H1 (cell line): ENCODE results near the gene TRMT61B. TPM values are rescaled to one million over a fixed set of nuclear protein-coding genes. Genes with fewer than 3 reads are reported as not detected.

Experiments
- CTCF ChIA-PET: fragments of 300-600 bp; sonication (Branson Sonifier 250); formaldehyde crosslinking; loops from one replicate; lab custom pipeline; 2021; ENCODE audit not compliant: partially characterized antibody; lab: Charles Lee
- POLR2A ChIA-PET: fragments of 300-600 bp; sonication (Branson Sonifier 250); formaldehyde crosslinking; loops from one replicate; lab custom pipeline; 2021; ENCODE audit warnings: inconsistent platforms; ENCODE audit not compliant: partially characterized antibody; lab: Charles Lee
- DNase-seq, 2 experiments: peaks; one replicate each; pipeline versions ENCODE4 v3.0.0 to v3.0.0-alpha.2; 2010 to 2022; ENCODE audit warnings: low spot score in 2 of 2, low read depth in 1 of 2, mixed read lengths in 1 of 2
- FAIRE-seq: peaks from 2 replicates; lab custom pipeline; 2011; peaks lifted over from hg19 to GRCh38; lab: Jason Lieb, UNC
- H2AFZ ChIP-seq: 2 replicates; pipeline ENCODE4 v1.8.1; 2012; ENCODE audit warnings: low read length, inconsistent platforms
- H2AK5ac ChIP-seq: 2 replicates; pipeline ENCODE4 v1.6.1; 2013; ENCODE audit warnings: low read depth, low read length
- H2BK120ac ChIP-seq: replicated peaks from 2 replicates; pipeline ENCODE3; 2013; ENCODE audit warnings: low read depth, low read length, inconsistent platforms
- H2BK12ac ChIP-seq: 2 replicates; pipeline ENCODE4 v1.6.1; 2013; ENCODE audit warnings: low read depth, low read length
- H2BK15ac ChIP-seq: 2 replicates; pipeline ENCODE4 v1.6.1; 2013; ENCODE audit warnings: low read length
- H2BK20ac ChIP-seq: 2 replicates; pipeline ENCODE4 v1.6.1; 2013; ENCODE audit warnings: low read length
- H2BK5ac ChIP-seq: 2 replicates; pipeline ENCODE4 v1.6.1; 2013; ENCODE audit warnings: low read depth, low read length
- H3K14ac ChIP-seq: 2 replicates; pipeline ENCODE4 v1.6.1; 2013; ENCODE audit warnings: inconsistent platforms; ENCODE audit not compliant: insufficient read length
- H3K18ac ChIP-seq: 2 replicates; pipeline ENCODE4 v1.6.1; 2013; ENCODE audit warnings: low read length; ENCODE audit errors: extremely low read depth
- H3K23ac ChIP-seq: 2 replicates; pipeline ENCODE4 v1.6.1; 2013; ENCODE audit warnings: inconsistent platforms; ENCODE audit not compliant: insufficient read length
- H3K23me2 ChIP-seq: 2 replicates; pipeline ENCODE4 v1.6.1; 2013; ENCODE audit warnings: low read depth, low read length
- H3K27ac ChIP-seq: 2 replicates; pipeline ENCODE4 v1.6.1; 2011; ENCODE audit warnings: low read depth, low read length, inconsistent platforms
- H3K27me3 ChIP-seq, 4 experiments: replicated peaks in 1 of 4; 1 replicate in 1 of 4; 2 replicates in 3 of 4; pipeline versions ENCODE4 v1.6.1 to v1.8.1; 2011 to 2013; ENCODE audit warnings: low read length in 3 of 4, mild to moderate bottlenecking in 3 of 4, inconsistent platforms in 2 of 4, mixed read lengths in 2 of 4, moderate library complexity in 1 of 4; ENCODE audit not compliant: control insufficient read depth in 3 of 4, insufficient read depth in 3 of 4; ENCODE audit errors: extremely low read depth in 1 of 4
- H3K36me3 ChIP-seq, 4 experiments: 2 replicates each; pipeline versions ENCODE4 v1.6.1 to v1.8.1; 2011 to 2013; ENCODE audit warnings: mild to moderate bottlenecking in 4 of 4, low read length in 3 of 4, moderate library complexity in 2 of 4, control low read depth in 1 of 4, inconsistent platforms in 1 of 4; ENCODE audit not compliant: insufficient read depth in 4 of 4, control insufficient read depth in 2 of 4
- H3K4ac ChIP-seq: replicated peaks from 2 replicates; pipeline ENCODE3; 2013; ENCODE audit warnings: low read length, low read depth, mixed read lengths, inconsistent platforms; ENCODE audit not compliant: insufficient read length
- H3K4me1 ChIP-seq, 4 experiments: replicated peaks in 1 of 4; 1 replicate in 1 of 4; 2 replicates in 3 of 4; pipeline versions ENCODE4 v1.6.1 to v1.8.1; 2011 to 2013; ENCODE audit warnings: low read length in 3 of 4, inconsistent platforms in 2 of 4, mixed read lengths in 1 of 4; ENCODE audit not compliant: insufficient read depth in 4 of 4, control insufficient read depth in 3 of 4
- H3K4me2 ChIP-seq, 2 experiments: 2 replicates each; pipeline versions ENCODE4 v1.6.1 to v1.8.1; 2011 to 2013; ENCODE audit warnings: low read depth in 2 of 2, low read length in 2 of 2, control low read depth in 1 of 2, inconsistent platforms in 1 of 2, mild to moderate bottlenecking in 1 of 2; ENCODE audit not compliant: insufficient read depth in 1 of 2
- H3K4me3 ChIP-seq, 4 experiments: fragments of 200-600, 300-600 bp in 1 of 4; sonication (generic), shearing (Covaris generic), sonication (Bioruptor Twin) in 1 of 4; 2 replicates each; pipeline versions ENCODE4 v1.5.1 to v1.8.1; 2011 to 2016; ENCODE audit warnings: low read length in 4 of 4, low read depth in 3 of 4, control low read depth in 2 of 4, inconsistent platforms in 2 of 4, mild to moderate bottlenecking in 2 of 4, mixed read lengths in 1 of 4, moderate library complexity in 1 of 4; ENCODE audit not compliant: insufficient read depth in 2 of 4; ENCODE audit errors: extremely low read depth in 1 of 4
- H3K56ac ChIP-seq: replicated peaks from 2 replicates; pipeline ENCODE3; 2013; ENCODE audit warnings: low read depth, mild to moderate bottlenecking, mixed read lengths, low read length, inconsistent platforms; ENCODE audit not compliant: insufficient read length
- H3K79me1 ChIP-seq: 2 replicates; pipeline ENCODE4 v1.6.1; 2013; ENCODE audit warnings: low read depth, low read length, control low read depth
- H3K79me2 ChIP-seq, 2 experiments: 2 replicates each; pipeline versions ENCODE4 v1.6.1 to v1.8.1; 2012 to 2013; ENCODE audit warnings: low read length in 2 of 2, mild to moderate bottlenecking in 2 of 2, inconsistent platforms in 1 of 2; ENCODE audit not compliant: insufficient read depth in 2 of 2, control insufficient read depth in 1 of 2
- H3K9ac ChIP-seq, 4 experiments: replicated peaks in 1 of 4; 1 replicate in 1 of 4; 2 replicates in 3 of 4; pipeline versions ENCODE4 v1.6.1 to v1.8.1; 2011 to 2013; ENCODE audit warnings: low read depth in 3 of 4, low read length in 3 of 4, control low read depth in 2 of 4, mild to moderate bottlenecking in 2 of 4, moderate library complexity in 2 of 4, inconsistent platforms in 1 of 4; ENCODE audit errors: extremely low read depth in 1 of 4
- H3K9me3 ChIP-seq, 2 experiments: 2 replicates each; pipeline versions ENCODE4 v1.6.1 to v1.8.1; 2012 to 2013; ENCODE audit warnings: mild to moderate bottlenecking in 2 of 2, moderate library complexity in 2 of 2, control low read depth in 1 of 2, inconsistent platforms in 1 of 2, low read depth in 1 of 2, low read length in 1 of 2, mixed read lengths in 1 of 2; ENCODE audit not compliant: insufficient read depth in 2 of 2
- H4K20me1 ChIP-seq, 2 experiments: replicated peaks in 1 of 2; 2 replicates each; pipeline versions ENCODE3 to v1.8.1; 2011 to 2013; ENCODE audit warnings: inconsistent platforms in 2 of 2, low read length in 2 of 2, mild to moderate bottlenecking in 1 of 2; ENCODE audit not compliant: insufficient read depth in 2 of 2, control insufficient read depth in 1 of 2
- H4K5ac ChIP-seq: 2 replicates; pipeline ENCODE4 v1.6.1; 2013; ENCODE audit warnings: low read length, low read depth, mixed read lengths, inconsistent platforms; ENCODE audit not compliant: insufficient read length
- H4K8ac ChIP-seq: 2 replicates; pipeline ENCODE4 v1.8.0; 2013; ENCODE audit warnings: mild to moderate bottlenecking, moderate library complexity, low read length, inconsistent platforms; ENCODE audit not compliant: insufficient read depth; ENCODE audit errors: extremely low read depth
- H4K91ac ChIP-seq: replicated peaks from 2 replicates; pipeline ENCODE3; 2013; ENCODE audit warnings: low read length, mixed read lengths, inconsistent platforms; ENCODE audit not compliant: insufficient read length
- CBX5 ChIP-seq: fragments of 300-800, 300-1000 bp; sonication (generic); IDR thresholded peaks from 2 replicates; pipeline ENCODE4 v1.7.1; 2016; ENCODE audit warnings: antibody characterized with exemption, low read length, low read depth
- CHD1 ChIP-seq: IDR thresholded peaks from 2 replicates; pipeline ENCODE4 v1.6.1; 2012; ENCODE audit warnings: low read depth, low read length, improper control_type of control experiment
- CTCF ChIP-seq, 3 experiments: IDR thresholded peaks; 1 replicate in 2 of 3; 2 replicates in 1 of 3; pipeline versions ENCODE4 v1.5.1 to v1.6.1; 2011; ENCODE audit warnings: low read length in 3 of 3, mild to moderate bottlenecking in 3 of 3, inconsistent platforms in 2 of 3, low read depth in 1 of 3, moderate library complexity in 1 of 3; ENCODE audit not compliant: insufficient read depth in 1 of 3; ENCODE audit errors: control extremely low read depth in 1 of 3
- EZH2 ChIP-seq: fragments of 200-600 bp; sonication (generic); IDR thresholded peaks from 2 replicates; pipeline ENCODE4 v1.7.1; 2012; ENCODE audit warnings: low read depth, mild to moderate bottlenecking, moderate library complexity, low read length, inconsistent platforms; ENCODE audit not compliant: severe bottlenecking
- HDAC6 ChIP-seq: IDR thresholded peaks from one replicate; pipeline ENCODE4 v1.7.1; 2012; ENCODE audit warnings: low read depth, mild to moderate bottlenecking, inconsistent platforms, low read length, moderate library complexity
- KDM1A ChIP-seq: fragments of 200-600, 300-600 bp; sonication (generic); IDR thresholded peaks from 2 replicates; pipeline ENCODE4 v1.7.1; 2016; ENCODE audit warnings: mild to moderate bottlenecking, low read length, borderline replicate concordance
- NRF1 ChIP-seq: IDR thresholded peaks from 2 replicates; pipeline ENCODE4 v1.6.1; 2011; ENCODE audit warnings: mild to moderate bottlenecking, low read depth, low read length, improper control_type of control experiment
- RNF2 ChIP-seq: fragments of 200-900, 300-1000 bp; sonication (generic); IDR thresholded peaks from 2 replicates; pipeline ENCODE4 v1.7.1; 2016; ENCODE audit warnings: borderline replicate concordance, low read depth, mild to moderate bottlenecking, antibody characterized with exemption, low read length; ENCODE audit not compliant: poor library complexity, severe bottlenecking; ENCODE audit errors: missing control alignments
- RXRA ChIP-seq: IDR thresholded peaks from 2 replicates; pipeline ENCODE4 v1.6.1; 2011; ENCODE audit warnings: low read depth, mild to moderate bottlenecking, low read length, moderate library complexity; ENCODE audit not compliant: insufficient read depth
- SP2 ChIP-seq: IDR thresholded peaks from 2 replicates; pipeline ENCODE4 v1.6.1; 2012; ENCODE audit warnings: mild to moderate bottlenecking, low read length, inconsistent platforms
- SP4 ChIP-seq: IDR thresholded peaks from 2 replicates; pipeline ENCODE4 v1.6.1; 2012; ENCODE audit warnings: low read length, inconsistent platforms
- TAF1 ChIP-seq: IDR thresholded peaks from 2 replicates; pipeline ENCODE4 v1.6.1; 2011; ENCODE audit warnings: mild to moderate bottlenecking, low read depth, low read length
- polyA plus RNA-seq, 7 experiments: library from polyadenylated mRNA; depleted of rRNA in 3 of 7; stranded (reverse) in 5 of 7; unstranded in 2 of 7; fragments of >200 nt in 5 of 7; fragments of 200-250 nt in 2 of 7; gene quantifications; 1 replicate in 5 of 7; 2 replicates in 1 of 7; 4 replicates in 1 of 7; pipeline versions ENCODE4 v1.2.1 to v1.2.3, GENCODE V29; 2011 to 2013; ENCODE audit warnings: missing spikeins in 2 of 7, mixed read lengths in 2 of 7
- total RNA-seq: library from RNA; stranded (reverse); fragmentation: NEBNext Ultra II Directional; extraction: Animal tissue kit (Norgen Biotek cat#: 25700); gene quantifications from 2 replicates; pipeline ENCODE4 v1.2.1, GENCODE V29; 2021

Gene TRMT61B
- total and polyA plus RNA-seq, 2 of the 8 experiments (the other 6 are each of a cell fraction or from before 2014, with no cell fraction given), result 10.4 to 27.8 TPM

DNA sequence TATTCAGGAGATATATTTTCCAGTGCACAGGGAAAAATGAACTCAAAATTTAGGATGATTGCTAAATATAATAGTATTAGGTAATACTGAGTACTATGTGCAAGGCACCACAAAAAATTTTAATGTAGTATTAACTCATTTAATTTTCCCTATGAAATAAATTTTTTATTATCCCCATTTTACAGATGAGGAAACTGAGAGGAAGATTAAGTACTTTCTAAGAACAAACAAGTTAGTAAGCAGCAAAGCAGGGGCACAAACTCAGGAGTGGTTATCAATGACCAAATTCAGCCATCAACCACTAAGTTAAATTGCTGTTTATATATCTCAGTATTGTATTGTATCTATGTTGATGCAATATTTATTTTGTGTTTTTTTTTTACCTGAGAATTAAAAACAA, 45.2 kb downstream of the TRMT61B start:
- H2BK12ac ChIP-seq, result no peak overlapping the region
- TF ChIP-seq RNF2 (no peak), CTCF (IDR thresholded peaks at IDR 0.05; ENCODE audit: control extremely low read depth in 1 of 3, insufficient read depth in 1 of 3, low read depth in 1 of 3, low read length in 3 of 3) (no peak), SP2 (no peak), EZH2 (no peak), TAF1 (no peak), SP4 (no peak), RXRA (no peak), KDM1A (no peak), CHD1 (no peak), CBX5 (no peak), NRF1 (no peak), HDAC6 (no peak)

More for the DNA sequence above, 45.2 kb downstream of the TRMT61B start:
- no peaks in the 10 kb centered on the region for H3K79me1 ChIP-seq
- H3K9me3 ChIP-seq, result no peaks in the 10 kb centered on the region
- no peak overlapping the region for H2BK20ac ChIP-seq
- H3K9ac ChIP-seq, result no peak overlapping the region
- H2BK5ac ChIP-seq, result no peak overlapping the region
- no peak overlapping the region for H2AK5ac ChIP-seq
- H2BK120ac ChIP-seq, result no peak overlapping the region
- no peak overlapping the region for H3K27ac ChIP-seq
- H3K14ac ChIP-seq, result no peak overlapping the region
- POLR2A ChIA-PET, result interaction anchor here (1.5 kb wide), 1 partner anchor 45 kb away, joined by 4 read pairs; no protein-coding TSS in a partner anchor
- H2AFZ ChIP-seq, result no peak overlapping the region
- H3K4me2 ChIP-seq, result no peak overlapping the region
- no peak overlapping the region for H3K23ac ChIP-seq
- H3K79me2 ChIP-seq, result no peaks in the 10 kb centered on the region
- no peaks in the 10 kb centered on the region for H3K36me3 ChIP-seq
- H4K5ac ChIP-seq, result no peak overlapping the region
- H3K4me1 ChIP-seq, result no peaks in the 10 kb centered on the region
- no peak overlapping the region for H2BK15ac ChIP-seq
- FAIRE-seq, result no peak
- CTCF ChIA-PET, result interaction anchor here (0.6 to 2.5 kb wide), 2 partner anchors 11 to 832 kb away, joined by 4 to 7 read pairs; no protein-coding TSS in a partner anchor
- no peak overlapping the region for H4K8ac ChIP-seq
- H3K23me2 ChIP-seq, result no peaks in the 10 kb centered on the region
- no peak overlapping the region for H3K18ac ChIP-seq
- no peaks in the 10 kb centered on the region for H3K27me3 ChIP-seq
- H3K56ac ChIP-seq, result no peak overlapping the region
- H4K20me1 ChIP-seq, result no peaks in the 10 kb centered on the region
- H3K4me3 ChIP-seq, result no peak overlapping the region
- H3K4ac ChIP-seq, result no peak overlapping the region
- no peak for DNase-seq
- H4K91ac ChIP-seq, result no peak overlapping the region
